ENCODE measurements around the gene MRPS5.

The MRPS5 gene

GRCh38 chr2:95158891-95159619 lies 37.4 kb upstream of the MRPS5 start:
- DNase-seq (ENCODE audit: low read depth) = no peak
- TF ChIP-seq CTCF (IDR thresholded peaks at IDR 0.05; ENCODE audit: low read depth, low read length, missing control alignments) = no peak
- H3K4me3 ChIP-seq (ENCODE audit: low read depth, low read length) = peak overlapping the region; percentile 74

- no peak for DNase-seq (ENCODE audit: low read depth)
- TF ChIP-seq CTCF (IDR thresholded peaks at IDR 0.05; ENCODE audit: low read depth, low read length, missing control alignments) = no peak
- peak overlapping the region; percentile 74 for H3K4me3 ChIP-seq (ENCODE audit: low read depth, low read length)
Measured at GRCh38 chr2:95158441-95158840, 36.8 kb upstream of the MRPS5 start.

- no peak for DNase-seq (ENCODE audit: low read depth)
- no peak overlapping the region for H3K4me3 ChIP-seq (ENCODE audit: low read depth, low read length)
- no peak for TF ChIP-seq CTCF (IDR thresholded peaks at IDR 0.05; ENCODE audit: low read depth, low read length, missing control alignments)
Measured at GRCh38 chr2:95149397-95149984, 27.9 kb upstream of the MRPS5 start.

DNA sequence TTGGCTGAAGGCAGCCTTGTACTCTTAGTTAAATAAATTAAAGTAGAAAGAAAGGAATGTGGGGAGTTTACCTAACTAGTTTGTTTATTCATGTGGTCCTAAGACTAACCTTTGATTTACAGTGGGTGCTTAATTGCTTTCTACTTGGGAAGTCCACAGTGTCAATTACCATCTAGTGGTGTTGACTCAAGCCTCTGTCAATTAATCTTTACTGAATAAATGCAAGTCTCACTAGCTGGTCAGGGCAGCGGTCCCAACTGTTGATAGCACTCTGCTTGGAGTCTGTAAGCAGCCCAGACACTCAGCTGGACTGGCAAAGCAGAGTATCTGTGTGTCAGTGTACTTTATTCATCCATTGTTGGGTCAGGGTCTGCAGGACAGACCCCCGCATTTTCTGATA lies 22.2 kb upstream of the MRPS5 start:
- no peak overlapping the region for H3K4me3 ChIP-seq (ENCODE audit: low read depth, low read length)
- no peak for DNase-seq (ENCODE audit: low read depth)
- TF ChIP-seq CTCF (IDR thresholded peaks at IDR 0.05; ENCODE audit: low read depth, low read length, missing control alignments) = no peak

- H3K4me3 ChIP-seq (ENCODE audit: low read depth, low read length) = no peak overlapping the region
- no peak for TF ChIP-seq CTCF (IDR thresholded peaks at IDR 0.05; ENCODE audit: low read depth, low read length, missing control alignments)
Measured at GRCh38 chr2:95138702-95139101, 17.1 kb upstream of the MRPS5 start.

GRCh38 chr2:95122197-95122551 lies 566 bp upstream of the MRPS5 start:
- TF ChIP-seq CTCF (IDR thresholded peaks at IDR 0.05; ENCODE audit: low read depth, low read length, missing control alignments) = no peak
- DNase-seq (ENCODE audit: low read depth) = no peak
- H3K4me3 ChIP-seq (ENCODE audit: low read depth, low read length) = peak overlapping the region; percentile 99

More at GRCh38 chr2:95138702-95139101, 17.1 kb upstream of the MRPS5 start:
- DNase-seq (ENCODE audit: low read depth) = no peak

DNA sequence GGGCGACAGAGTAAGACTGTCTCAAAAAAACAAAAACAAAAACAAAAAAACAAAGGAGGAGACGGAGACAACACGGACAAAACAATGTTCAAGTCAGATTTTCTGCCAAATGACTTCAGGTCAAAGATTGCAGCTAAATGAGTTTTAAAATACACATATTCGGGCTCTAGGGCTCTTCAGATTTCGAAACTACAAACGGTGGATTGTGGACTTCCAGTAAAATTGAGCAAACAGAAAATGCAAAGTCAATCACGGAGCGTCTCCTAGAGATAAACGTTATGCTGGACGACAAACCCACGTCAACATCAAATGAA lies 558 bp downstream of the MRPS5 start:
- TF ChIP-seq CTCF (IDR thresholded peaks at IDR 0.05; ENCODE audit: low read depth, low read length, missing control alignments) = no peak
- DNase-seq (ENCODE audit: low read depth) = no peak
- peak overlapping the region; percentile 99 for H3K4me3 ChIP-seq (ENCODE audit: low read depth, low read length)

Measured in GM12864 (cell line).